NCI-H2196 (cell line): ENCODE results near the gene MGAT4C.

ENCODE experiments used
- DNase-seq: peaks from one replicate; lab custom pipeline; 2025; ENCODE audit not compliant: unreplicated experiment; lab: John Stamatoyannopoulos, UW

The MGAT4C gene

DNA sequence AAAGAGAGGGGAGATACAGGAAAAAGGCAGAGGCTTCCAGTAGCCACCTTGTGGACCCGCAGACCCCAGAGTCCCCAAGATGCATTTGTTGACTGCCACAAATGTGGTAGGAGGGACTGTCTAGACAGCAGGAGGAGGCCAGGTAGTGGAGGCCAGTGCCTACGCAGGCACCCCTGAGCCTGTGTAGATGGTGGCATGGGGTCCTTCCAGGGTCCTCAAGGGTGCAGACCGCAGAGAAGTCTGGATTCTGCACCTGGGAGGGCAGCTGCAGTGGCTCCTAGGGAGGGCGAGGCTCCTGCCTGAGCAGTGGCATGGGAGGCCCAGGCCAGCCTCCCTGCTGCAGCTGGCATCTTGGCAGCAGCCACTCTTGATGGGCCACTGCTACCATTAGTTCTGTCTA is 262.4 kb downstream of the MGAT4C start:
- DNase-seq: no peak

DNA sequence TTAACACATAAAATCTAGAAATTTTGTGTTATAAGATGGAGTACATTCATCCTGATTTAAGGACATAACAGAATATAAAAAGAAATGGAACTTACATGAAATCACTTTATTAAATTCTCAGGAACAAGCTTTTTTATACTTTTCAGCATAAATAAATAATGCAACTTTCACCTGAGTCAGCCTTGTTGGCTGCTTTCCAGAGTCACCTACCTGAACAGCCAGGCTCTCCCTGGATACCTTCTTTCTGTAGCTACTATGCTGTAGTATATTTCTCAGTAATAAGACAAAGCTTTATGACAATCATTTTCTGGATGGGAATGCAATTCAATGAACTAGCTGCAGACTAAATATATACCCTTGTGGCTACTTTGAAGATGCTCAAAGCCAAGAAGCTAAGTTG is 270.2 kb downstream of the MGAT4C start:
- DNase-seq: no peak

DNA sequence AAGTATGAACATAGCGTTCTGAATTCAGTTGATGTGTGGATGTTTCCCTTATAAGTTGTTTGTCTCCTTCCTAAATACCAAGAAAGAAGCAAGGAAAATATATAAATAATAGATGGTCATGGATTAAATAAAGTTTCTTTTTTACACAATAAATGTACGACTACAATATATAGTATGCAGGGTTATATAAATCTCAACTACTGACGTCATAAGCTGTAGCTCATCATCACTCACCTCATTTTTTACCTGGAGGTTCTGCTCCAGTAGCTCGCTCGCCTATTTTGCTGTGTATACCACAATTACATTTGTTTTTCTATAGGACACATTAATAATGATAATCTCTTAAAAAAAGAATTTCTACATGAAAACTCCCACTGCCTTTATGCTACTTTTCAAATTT is 272.6 kb downstream of the MGAT4C start:
- DNase-seq: no peak

DNA sequence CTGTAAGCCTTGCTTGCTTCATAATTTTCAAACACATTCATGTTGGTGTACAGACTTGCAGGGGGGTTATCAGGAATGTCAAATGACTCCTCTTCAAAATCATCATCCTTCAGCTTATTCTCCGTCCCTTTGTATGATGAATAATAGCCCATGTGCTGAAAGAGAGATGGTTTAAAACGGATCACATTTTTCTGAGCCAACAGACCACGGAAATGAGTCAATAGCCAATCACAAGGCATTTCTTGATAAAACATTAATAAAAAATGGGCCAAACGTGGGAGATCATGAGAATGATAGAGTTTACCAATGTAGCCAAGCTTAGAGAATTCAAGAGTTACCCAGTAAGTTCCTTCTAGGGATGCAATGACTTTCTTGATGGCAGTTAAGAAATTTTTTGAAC is 276.6 kb downstream of the MGAT4C start:
- no peak for DNase-seq

DNA sequence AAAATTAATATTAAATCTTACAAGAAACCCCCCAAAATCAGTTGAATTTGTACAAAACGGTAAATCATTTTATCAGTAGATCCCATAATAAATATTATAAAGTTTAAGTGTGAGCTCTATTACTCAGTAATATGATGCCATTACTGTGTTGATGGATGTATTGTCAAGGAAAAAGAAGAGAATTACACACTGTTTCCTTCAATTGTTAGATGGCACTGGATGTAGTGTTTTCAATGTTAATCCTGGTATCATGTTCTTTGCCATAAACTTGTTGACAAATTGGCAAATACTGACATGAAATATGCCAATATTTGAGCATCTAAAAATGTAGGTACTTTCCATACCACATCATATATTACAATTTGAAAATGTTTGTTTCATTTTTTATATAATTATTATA is 280.5 kb downstream of the MGAT4C start:
- no peak for DNase-seq

DNA sequence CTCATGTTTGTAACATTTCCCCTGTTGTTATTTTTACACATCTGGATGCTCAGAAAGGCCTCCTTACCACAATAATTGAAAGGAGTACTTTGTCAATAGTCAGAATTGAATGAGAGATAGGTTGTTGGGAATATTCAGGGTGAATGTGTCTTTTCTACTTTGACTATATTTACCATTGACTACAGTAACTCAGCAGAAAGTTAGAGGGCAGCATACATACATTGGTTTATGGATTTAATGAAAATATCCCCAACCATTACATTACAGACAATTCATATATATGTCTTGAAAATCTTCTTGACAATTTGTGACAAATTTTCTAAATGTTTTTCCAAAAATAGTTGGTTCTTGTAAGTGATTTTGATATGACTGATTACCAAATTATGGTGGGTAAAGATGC is 284.4 kb downstream of the MGAT4C start:
- no peak for DNase-seq

DNA sequence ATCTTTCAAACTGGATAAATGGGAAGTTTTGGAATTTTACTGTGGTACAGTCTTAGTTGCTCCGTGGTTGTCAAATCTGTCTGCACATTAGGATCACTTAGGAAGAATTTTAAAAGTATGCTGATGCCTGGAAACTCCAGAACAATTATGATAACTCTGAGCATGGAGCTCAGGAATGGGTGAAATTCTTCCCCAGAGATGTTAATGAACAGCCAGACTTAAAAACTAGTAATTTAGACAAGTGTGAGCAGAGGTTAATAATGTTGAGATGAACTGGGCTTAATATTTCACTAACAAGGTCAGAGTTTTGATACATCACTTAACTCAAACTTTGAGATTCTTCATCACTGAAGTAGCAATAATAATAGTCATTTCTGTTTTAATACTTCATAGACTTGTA is 287.6 kb downstream of the MGAT4C start:
- no peak for DNase-seq

DNA sequence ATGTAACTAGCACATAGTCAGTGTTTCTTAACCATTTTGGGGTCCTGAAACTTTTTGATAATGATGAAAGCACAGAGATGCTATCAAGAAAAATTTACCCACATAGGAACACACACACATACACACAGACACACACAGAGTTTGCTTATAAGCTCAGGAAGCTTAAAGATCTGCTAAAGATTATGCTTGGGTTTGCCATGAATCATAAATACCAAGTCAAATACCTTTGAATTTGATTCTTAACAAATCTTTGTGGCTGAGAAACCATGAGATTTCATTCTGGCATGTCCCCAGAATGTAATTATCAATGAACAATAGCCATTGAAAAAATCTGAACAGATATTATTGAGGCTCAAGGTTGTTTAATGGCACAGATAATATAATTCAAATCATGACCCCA is 292.9 kb downstream of the MGAT4C start:
- no peak for DNase-seq

DNA sequence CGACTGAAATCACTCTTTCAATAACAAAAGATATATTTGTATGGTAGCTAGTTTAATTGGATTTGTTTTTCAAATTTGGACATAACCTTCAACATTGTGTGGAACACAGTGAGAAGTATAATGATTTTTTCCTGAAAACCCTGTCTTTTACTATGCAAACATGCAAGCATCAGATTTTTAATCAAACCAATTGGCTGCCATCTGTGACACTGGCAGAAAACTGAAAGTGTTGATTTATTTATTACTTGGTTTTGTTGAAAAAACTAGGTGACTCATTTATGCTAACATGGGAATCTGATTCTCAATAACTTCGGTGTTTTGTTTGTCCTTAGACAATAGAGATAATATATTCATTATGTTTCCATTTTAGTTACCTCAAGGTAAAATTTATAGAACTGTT is 300.1 kb downstream of the MGAT4C start:
- no peak for DNase-seq

DNA sequence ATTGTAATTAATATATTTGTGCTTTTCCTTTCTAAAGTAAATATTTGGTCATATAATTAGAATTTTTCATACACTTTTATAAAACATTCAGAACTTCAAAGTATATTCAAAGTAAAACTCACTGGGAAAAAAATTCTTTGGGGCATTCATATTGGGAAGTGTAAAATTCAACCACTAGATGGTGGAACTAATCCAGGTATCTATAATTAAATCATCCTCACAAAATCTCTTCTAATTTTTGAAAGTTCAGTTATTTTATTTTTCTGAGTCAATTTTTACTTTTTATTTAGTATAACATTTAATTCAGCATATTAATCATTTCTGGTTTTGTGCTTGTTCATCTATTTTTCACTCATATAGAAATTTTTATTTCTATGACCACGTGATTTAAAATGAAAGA is 301.1 kb downstream of the MGAT4C start:
- no peak for DNase-seq

DNA sequence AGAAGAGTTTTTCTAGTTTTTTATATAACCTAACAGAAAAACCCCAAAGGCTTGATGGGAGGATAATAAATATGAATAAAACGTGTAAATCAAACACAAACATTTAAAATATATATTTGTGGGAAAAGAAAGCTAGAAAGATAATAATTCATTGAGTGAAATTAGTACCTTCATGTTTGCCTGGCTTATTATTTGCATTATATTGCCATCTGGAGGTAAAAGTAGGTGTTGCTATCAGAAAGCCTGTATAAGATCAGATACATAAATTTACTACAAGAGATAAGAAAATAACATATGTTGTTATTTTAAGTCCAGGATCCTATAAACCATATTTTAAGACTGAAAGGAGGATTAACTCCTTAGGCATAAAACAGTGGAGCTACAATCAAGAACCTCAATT is 304.4 kb downstream of the MGAT4C start:
- no peak for DNase-seq

DNA sequence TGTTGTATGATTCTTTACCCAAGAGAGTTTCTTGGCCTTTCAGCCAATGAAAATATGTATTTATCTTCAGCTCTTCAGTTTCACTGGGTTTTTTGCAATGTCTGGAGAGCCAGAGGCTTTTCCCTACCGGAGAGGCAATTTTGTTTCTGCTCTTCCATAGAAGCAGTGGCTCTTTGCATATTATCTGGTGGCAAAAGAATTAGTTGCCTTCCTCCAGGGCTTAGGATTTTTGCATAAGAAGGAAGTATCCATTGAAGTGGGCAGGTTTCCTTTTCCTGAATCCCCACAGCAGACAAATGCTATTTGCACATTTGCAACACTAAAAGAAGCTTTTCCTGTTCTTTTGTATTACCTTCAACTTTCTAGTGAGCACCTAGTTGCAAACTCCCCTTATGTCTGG is 306.9 kb downstream of the MGAT4C start:
- no peak for DNase-seq

DNA sequence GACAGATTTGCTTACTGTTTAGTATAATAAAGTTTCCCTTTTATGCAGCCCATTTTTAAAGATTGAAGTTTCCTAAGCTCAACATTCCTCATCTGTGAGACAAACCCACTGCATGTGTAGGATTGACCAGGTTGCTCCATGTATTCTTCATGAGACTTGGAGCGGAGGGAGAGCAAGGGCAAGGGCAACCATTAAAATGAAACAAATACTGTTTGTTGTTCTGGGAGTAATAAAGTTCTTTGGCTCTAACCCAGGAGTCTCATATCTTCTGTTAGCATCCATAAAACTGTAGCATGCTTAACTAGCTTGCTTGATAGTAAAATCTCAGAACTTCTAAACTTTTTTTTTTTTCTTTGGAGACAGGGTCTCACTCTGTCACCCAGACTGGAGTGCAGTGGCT is 307.9 kb downstream of the MGAT4C start:
- DNase-seq: no peak

DNA sequence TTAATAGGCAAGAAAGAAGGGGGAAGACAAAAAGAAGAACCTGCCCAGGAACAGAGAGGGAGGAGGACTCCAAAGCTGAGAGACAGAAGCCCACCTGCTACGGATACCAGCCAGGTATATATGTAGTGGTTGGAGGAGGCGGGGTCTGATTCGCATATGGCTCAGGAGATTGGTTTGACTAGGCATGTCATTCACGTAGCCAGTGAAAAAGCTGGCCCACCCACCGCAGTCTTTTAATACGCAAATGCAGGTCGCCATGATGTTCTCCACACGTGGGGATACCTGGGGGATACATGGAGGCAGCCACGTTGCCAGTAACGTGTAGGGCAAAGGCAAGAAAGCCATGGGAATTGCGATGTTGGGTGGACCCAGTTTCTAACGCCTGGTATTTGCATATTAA is 308.9 kb downstream of the MGAT4C start:
- DNase-seq: no peak

DNA sequence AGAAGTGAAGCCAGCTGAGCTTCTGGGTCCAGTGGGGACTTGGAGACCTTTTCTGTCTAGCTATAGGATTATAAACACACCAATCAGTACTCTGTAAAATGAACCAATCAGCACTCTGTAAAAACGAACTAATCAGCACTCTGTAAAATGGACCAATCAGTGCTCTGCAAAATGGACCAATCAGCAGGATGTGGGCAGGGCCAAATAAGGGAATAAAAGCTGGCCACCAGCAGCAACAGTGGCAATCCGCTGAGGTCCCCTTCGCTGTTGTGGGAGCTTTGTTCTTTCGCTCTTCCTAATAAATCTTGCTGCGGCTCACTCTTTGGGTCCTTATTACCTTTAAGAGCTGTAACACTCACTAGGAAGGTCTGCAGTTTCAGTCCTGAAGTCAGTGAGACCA is 309.8 kb downstream of the MGAT4C start:
- DNase-seq: no peak

DNA sequence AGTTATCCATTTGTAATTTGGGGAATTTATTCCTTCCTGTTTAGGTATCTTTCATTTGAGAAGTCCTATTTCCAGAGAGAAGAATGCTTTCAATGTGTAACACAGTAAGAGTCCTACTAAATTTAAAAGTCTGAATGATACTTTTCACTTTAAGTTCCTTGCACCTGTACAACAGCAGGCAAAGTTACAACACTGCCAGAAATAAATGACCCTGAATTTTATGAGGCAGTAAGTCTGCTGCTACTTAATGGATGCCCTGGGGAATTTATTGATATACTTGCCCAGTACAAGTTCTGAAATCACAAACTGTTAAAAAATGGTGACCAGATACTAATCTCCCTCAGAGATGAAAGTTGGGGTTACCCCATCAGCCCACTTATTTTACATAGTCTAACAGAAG is 329.0 kb downstream of the MGAT4C start:
- DNase-seq: no peak

DNA sequence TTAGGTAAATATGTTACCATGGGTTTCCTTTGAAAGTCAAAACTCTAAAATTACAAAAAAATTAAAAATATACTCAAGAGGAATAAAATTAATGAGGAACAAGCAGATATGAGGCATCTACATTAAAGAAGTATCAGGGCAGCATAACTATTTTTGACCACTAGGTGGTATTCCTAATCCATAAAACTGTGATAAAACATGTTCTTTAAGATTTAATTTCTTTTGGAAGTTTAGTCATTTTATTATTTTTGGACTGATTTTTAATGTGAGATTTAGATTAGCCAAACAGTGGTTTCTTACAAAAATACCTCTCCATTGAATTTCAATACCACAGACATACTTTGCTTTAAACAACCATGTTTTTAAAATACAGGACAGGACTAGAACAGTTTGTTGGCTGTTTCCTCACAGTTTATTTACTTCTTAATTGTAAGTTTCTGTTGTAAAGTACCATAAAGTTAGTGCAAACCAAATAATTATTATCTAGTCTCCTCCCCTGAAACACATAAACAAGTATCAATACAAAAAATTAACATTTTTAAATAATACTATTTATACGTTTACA is 332.3 kb downstream of the MGAT4C start:
- DNase-seq: peak; percentile 1

DNA sequence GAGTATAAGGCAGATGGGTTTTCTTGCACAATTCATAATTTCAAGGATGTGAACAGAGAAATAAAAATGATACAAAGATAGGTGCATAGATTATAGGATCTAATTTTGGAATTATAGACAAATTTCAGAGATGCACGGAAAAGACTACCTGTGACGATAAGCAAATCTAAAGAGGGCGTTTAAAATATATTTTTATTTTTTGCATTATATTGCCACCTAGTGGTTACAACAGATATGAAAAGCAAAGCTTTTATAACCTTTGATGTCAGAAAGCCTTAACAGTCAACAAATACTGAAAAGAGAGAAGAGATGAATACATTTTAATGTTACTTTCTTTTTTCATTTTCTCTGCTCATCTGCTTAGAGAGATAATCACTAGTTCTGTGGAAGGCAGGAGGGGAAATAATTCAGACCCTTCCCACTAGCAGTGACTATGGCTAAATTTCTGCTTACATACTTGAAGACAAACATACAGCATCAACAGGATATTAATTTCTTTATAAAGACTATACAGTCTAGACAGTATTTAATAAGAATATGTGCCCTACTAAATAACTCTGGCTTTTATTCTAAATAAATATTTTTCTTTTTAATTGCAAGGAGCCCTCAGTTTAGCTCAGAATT is 335.8 kb downstream of the MGAT4C start:
- peak; percentile 32 for DNase-seq
